Ureter (tissue), 1 donor: Measurements from ENCODE around the gene FBXW12. TPM values are rescaled to one million over a fixed set of nuclear protein-coding genes. Genes with fewer than 3 reads are reported as not detected.
A peak's percentile ranks its signal among the peaks of the same experiment; 100 is the strongest.

Experiments used
- DNase-seq: peaks from one replicate; pipeline ENCODE4 v3.0.0-alpha.2; 2020; ENCODE audit warnings: low spot score
- total RNA-seq: library from RNA; stranded (reverse); gene quantifications from one replicate; pipeline ENCODE4 v1.2.4, GENCODE V29; 2023
- donor health status: DM: yes; HTN: yes; CAD: no.

The FBXW12 gene
- total RNA-seq, 1 donor from 2014 or later = 0.23 TPM

- DNase-seq = no peak
Measured at GRCh38 chr3:48372862-48373435, 930 bp downstream of the FBXW12 start.

DNA sequence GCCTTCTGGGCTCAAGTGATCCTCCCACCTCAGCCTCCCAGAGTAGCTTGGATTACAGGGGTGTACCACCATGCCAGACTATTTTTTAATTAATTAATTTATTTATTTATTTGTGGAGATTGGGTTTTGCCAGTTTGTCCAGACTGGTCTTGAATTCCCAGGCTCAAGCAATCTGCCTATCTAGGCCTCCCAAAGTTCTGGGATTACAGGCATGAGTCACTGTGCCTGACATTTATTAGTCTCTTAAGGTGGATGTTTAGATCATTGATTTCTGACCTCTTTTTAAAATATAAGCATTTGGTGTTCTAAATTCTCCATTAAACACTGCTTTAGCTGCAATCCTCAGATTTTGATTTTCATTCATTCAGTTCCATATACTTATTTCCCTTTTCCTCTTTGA, 15.6 kb downstream of the FBXW12 start:
- DNase-seq = no peak

GRCh38 chr3:48388966-48389365, 16.9 kb downstream of the FBXW12 start:
- DNase-seq = no peak

DNA sequence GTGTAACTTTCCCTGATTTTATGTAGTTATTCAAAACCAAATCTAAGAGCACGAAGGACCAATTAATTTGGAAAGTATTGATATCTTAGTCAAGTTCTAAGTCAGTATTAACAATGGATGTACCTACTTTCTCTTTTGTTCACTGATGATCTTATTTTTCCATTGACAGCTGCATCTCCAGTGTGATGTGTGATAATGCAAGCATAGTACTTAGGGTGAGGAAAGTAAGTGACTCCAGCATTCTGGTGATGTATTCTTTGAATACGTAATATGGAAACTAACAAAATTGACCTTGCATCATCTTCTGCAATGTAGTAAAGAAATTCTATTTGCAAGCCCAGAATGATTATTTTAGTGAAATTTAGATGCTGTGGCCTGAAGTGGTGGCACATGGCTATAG, 22.4 kb downstream of the FBXW12 start:
- DNase-seq = no peak

- DNase-seq = no peak
Measured at GRCh38 chr3:48395714-48396113, 23.7 kb downstream of the FBXW12 start.

DNA sequence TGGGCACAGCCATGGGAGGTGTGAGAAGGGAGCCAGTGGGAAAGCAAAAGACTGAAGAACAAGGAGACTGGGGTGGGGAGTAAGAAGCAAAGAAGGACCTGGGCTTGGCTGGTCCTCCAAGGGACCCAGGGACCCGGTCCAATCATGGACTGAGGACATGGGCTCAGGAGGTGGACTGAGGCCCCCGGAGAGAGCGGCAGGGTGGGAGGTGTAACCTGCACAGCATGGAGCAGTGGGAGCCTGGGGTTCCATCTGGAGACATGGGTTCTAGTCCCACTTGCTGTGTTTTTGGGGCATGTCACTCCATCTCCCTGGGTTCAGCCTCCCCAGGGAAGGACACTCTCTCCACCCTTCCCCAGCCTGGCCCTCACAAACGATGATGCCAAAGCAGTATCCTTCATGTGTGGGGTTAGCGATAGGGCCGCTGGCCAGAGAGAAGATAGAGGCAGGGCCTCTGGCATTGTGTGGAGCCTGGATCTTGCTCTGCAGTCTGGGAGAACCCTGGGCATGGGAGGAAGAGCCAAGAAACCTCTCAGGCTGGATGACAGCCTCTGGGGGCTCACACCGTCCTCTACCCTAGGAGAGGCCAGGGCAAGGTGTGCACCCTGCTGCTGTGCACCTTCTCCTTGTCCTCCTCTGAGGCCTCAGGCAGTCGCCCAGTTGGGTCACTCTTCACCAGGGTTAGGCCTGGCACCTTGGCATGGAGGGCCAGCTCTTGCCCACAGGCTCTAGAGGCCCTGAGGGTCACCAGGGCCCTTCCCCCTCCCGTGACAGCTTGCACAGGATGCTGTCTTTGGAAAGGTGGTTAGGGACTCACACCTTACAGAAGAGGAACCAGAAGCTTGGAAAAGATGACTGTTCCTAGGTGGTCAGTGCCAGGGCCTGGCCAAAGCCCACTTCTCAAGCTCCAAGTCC, 26.0 kb downstream of the FBXW12 start:
- DNase-seq = peak; percentile 36

DNA sequence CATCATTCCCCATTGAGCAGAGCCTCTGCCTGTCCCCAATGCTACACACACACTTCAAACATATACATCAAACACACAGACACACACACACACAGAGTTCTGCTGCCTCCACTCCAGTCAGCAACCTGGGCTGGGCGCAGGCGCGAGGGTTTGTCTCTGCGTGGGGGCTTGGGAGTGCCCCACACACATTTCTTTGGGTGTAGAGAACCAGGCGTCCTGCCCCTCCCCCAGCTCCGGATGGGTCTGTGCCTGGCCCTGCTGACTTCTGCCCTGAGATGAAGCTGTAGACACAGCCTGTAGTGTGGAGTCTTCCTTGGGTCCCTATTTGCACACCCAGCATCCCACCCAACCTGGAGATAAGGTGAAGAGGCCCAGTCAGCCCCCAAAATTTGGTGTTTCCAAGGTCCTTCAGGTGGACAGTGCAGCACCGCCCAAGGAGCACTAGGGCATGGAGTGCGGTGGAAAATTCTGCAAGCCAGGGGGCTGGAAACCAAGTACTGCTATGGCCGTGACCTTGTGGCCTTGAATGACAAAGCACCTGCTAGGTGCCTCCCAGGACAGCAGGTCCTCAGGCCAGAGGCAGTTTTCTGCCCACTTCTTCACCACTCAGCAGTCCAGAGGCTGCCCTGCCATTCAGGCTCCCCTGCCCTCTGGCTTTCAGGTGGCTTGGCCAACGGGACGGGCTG, 26.8 kb downstream of the FBXW12 start:
- peak; percentile 38 for DNase-seq

GRCh38 chr3:48399387-48400172, 27.6 kb downstream of the FBXW12 start:
- DNase-seq = peak; percentile 41

DNA sequence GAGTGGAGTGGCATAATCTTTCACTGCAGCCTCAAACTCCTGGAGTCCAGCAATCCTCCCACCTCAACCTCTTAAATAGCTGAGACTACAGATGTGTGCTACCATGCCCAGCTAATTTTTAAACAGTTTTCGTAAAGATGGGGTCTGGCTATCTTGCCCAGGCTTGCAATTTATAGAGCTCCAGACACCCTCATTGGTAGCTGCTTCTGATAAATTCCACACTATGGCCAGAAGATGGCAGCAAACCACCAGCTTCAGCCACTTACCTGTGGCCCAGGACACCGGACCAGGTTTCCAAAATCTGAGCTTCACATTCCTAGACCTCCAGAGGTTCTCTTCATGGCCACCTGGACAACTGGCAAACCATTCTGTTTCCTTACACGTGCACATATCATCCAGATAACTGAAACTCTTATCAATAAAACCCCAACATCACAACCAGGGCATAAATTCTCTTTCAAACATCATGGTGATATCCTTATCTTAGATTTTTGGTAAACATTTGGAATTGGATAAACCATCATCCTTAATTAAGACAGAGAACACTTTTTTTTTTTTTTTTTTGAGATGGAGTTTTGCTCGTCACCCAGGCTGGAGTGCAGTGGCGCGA, 28.9 kb downstream of the FBXW12 start:
- DNase-seq = peak; percentile 73

DNA sequence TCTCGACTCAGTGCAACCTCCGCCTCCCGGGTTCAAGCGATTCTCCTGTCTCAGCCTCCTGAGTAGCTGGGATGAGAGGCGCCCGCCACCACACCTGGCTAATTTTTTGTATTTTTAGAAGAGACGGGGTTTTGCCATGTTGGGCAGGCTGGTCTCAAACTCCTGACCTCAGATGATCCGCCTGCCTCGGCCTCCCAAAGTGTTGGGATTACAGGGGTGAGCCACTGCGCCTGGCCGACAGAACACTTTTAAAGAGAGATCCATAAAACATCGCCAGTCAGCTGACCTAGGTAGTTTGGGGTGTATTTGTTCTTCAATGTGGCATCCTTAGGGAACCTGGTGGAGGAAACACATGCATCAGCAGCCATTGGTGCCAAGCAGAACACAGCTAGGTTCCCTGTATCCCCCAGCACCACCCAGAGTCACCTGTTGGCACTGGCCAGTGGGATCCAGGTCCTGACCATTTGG, 29.4 kb downstream of the FBXW12 start:
- DNase-seq = peak; percentile 44

DNA sequence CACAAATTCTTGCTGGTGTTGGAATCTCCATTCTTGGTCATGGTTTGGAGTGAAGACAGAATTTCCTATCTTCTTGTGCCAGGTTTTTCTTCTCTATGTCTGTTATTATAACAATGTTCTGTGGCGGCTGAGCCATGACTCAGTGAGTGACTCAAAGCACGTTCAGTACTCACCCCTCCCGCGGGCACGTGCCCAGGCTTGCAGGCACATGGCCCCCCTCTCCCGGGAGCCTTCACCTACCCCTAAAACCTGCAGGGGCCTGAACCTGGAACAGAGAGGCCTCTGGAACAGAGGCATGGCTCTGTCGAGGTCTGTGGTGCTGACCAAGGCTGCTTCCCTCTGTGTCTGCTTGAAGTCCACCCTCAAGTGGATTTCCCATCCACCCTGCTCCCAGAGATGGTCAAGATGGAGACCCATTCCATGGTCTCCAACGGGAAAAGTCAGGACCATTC, 30.3 kb downstream of the FBXW12 start:
- DNase-seq = peak; percentile 94

DNA sequence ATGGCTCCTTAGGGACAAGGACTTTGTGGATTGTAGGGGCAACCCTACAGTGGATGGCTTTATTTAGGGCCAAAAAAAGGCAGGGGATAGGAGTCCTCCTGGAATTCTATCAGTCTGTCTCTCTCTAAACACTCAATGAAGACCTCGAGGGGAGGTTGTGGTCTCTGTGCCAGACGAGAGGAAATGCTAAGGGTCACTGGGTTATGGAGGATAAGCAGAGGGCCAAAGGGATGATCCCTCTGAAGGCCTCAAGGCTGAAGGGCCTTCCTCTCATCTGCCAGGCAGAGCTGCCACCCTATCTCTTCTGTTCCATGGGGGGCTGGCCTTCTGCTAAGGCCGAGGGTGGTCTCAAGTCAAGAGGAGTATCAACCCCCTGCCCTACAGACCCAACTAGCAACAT, 30.9 kb downstream of the FBXW12 start:
- no peak for DNase-seq

DNA sequence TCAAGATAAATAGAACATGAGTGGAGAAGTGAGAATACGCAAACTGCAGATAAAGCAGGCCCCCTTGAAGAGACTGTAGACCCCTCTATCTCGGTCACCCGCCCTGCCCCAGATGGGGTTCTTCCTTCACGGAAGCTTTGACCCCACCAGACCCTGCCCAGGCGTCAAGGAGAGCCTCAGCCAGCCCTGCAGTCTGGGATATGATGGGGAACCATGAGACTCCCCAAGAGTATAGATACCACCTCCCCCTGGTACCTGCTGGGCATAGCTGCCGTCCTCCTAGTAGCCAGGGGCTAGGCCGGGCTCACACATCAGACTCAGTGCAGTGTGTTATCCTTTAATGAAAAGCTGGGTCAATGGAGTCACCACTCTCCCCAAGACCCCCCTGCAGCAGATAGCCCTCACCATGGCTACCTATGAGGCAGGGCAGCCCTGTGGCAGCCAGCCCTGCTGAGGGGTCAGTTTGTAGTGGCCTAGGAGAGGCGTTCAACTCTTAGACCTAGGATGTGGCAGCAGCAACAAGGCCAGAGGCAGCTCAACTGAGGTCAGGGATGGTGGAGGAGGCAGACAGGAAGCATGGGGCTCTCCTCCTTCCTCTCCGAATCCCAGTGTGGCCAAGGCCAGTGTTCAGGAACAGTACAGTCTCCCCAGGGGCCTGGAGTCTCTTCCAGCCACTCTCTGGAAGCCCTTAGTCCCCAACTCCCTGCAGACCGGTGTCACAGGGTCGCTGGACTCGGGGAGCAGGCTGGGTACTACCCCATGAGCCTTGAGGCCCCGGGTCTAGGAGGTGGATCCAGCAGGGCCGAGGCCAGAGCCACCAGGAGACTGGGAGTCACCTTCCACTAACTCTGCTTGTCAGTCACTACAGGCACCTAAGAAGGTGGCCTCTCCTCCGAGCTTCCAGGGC, 31.8 kb downstream of the FBXW12 start:
- peak; percentile 42 for DNase-seq

DNA sequence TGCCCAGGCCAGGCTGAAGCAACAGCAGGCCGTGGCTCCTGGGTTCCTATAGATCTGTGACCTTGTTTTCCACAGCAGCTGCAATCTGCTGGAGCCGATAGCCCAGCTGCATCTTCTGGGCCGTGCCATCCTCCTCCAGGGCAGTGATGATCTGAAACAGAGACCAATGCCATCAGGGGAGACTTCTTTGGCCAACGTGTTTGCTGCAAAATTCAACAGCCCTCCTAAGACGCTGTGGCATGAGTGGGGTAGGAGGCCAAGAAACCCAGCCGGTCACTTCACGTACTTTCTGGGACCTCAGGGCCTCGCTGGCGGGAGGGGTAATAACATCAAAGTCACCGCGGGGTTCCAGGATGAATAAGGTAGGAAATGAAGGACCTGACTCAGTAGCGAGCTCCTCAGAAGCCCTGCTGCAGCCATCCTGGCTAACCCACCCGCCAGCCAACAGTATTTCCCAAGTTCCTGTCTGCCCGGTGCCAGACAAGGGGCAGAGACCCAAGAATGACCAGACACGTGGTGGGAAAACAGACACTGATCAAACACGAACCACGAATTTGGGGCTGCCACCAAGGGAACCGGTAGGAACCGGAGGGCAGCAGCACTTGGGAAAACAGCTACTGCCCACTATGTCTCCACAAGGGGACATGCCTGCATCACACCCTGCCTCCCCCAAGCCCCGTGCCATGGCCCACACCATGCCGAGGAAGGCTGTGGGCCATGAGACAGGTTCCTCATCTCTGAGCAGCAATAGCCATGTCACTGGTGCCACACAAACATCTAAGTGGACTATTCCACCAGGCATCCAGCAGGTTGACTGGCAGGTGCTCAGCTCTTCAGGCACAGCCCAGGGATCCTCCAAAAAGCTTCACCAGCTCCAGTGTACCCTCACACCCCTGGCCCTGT, 32.7 kb downstream of the FBXW12 start:
- peak; percentile 44 for DNase-seq

- peak; percentile 42 for DNase-seq
Measured at GRCh38 chr3:48405343-48405881, 33.4 kb downstream of the FBXW12 start.

- no peak for DNase-seq
Measured at GRCh38 chr3:48405971-48406370, 34.0 kb downstream of the FBXW12 start.

- DNase-seq = no peak
Measured at GRCh38 chr3:48406443-48407431, 34.7 kb downstream of the FBXW12 start.
